Lung (tissue), 12 donors: ENCODE results near the gene TSPAN7. TPM values are rescaled to one million over a fixed set of nuclear protein-coding genes. Genes with fewer than 3 reads are reported as not detected.

Experiments
- ATAC-seq: fragments of 200-7000 bp; cut with Tn5 transposase; one replicate; pipeline ENCODE4 v1.9.1; 2020; ENCODE audit warnings: moderate number of reproducible peaks; ENCODE audit not compliant: insufficient read depth, low FRiP score
- DNase-seq, 3 donors: peaks; one replicate each; pipeline ENCODE4 v3.0.0-alpha.2; 2013 to 2017
- H3K27ac ChIP-seq, 2 donors: one replicate each; pipeline ENCODE4 v1.5.1; 2013; ENCODE audit warnings: mild to moderate bottlenecking in 2 of 2, moderate library complexity in 2 of 2, control low read depth in 1 of 2, inconsistent platforms in 1 of 2, low read depth in 1 of 2, low read length in 1 of 2
- H3K27me3 ChIP-seq, 3 donors: one replicate each; pipeline ENCODE4 v1.5.1; 2013; ENCODE audit warnings: low read length in 2 of 3; ENCODE audit not compliant: control insufficient read depth in 3 of 3, insufficient read depth in 3 of 3
- H3K36me3 ChIP-seq, 4 donors: one replicate each; pipeline ENCODE4 v1.5.1; 2013; ENCODE audit warnings: low read length in 4 of 4, mild to moderate bottlenecking in 1 of 4, moderate library complexity in 1 of 4; ENCODE audit not compliant: control insufficient read depth in 4 of 4, insufficient read depth in 4 of 4
- H3K4me1 ChIP-seq, 5 donors: one replicate each; pipeline ENCODE4 v1.5.1; 2013; ENCODE audit warnings: low read length in 5 of 5, mild to moderate bottlenecking in 2 of 5, moderate library complexity in 1 of 5; ENCODE audit not compliant: control insufficient read depth in 5 of 5, insufficient read depth in 5 of 5
- H3K4me3 ChIP-seq: one replicate; pipeline ENCODE4 v1.5.1; 2013; ENCODE audit warnings: mild to moderate bottlenecking, control low read depth, moderate library complexity
- H3K9ac ChIP-seq, 2 donors: one replicate each; pipeline ENCODE4 v1.5.1; 2013; ENCODE audit warnings: low read length in 2 of 2, control low read depth in 1 of 2; ENCODE audit not compliant: insufficient read depth in 1 of 2
- H3K9me3 ChIP-seq, 4 donors: one replicate each; pipeline ENCODE4 v1.5.1; 2013; ENCODE audit warnings: low read length in 3 of 4, mild to moderate bottlenecking in 1 of 4, moderate library complexity in 1 of 4; ENCODE audit not compliant: control insufficient read depth in 4 of 4, insufficient read depth in 3 of 4
- CTCF ChIP-seq: IDR thresholded peaks from 2 replicates; pipeline ENCODE4 v1.5.1; 2012; ENCODE audit warnings: mild to moderate bottlenecking; ENCODE audit errors: control extremely low read depth, extremely low read depth
- WGBS, 2 donors: extraction: QIAGEN DNeasy Blood & Tissue Kit; methylation state at CpG; one replicate each; pipeline ENCODE4 v1.1.7; 2013; 5-methylcytosine and 5-hydroxymethylcytosine counted together
- polyA plus RNA-seq, 2 donors: library from polyadenylated mRNA; stranded (reverse); fragments of 200-250 nt; gene quantifications; one replicate each; pipeline ENCODE4 v1.2.1, GENCODE V29; 2013
- total RNA-seq, 2 donors: library from RNA; depleted of rRNA in 1 of 2; stranded (reverse); fragments of >200 nt in 1 of 2; gene quantifications; one replicate each; pipeline ENCODE4 v1.2.1, GENCODE V29; 2014 to 2021
- donor health status: control.
- donor health status: control.
- donor health status: Bipolar disorder and iron deficiency.
- donor health status: healthy.
- donor health status: DM: yes; HTN: yes; CAD: no.

TSPAN7 gene
- total and polyA plus RNA-seq, 4 donors: 36.4 to 52.4 (median 40.8) TPM

DNA sequence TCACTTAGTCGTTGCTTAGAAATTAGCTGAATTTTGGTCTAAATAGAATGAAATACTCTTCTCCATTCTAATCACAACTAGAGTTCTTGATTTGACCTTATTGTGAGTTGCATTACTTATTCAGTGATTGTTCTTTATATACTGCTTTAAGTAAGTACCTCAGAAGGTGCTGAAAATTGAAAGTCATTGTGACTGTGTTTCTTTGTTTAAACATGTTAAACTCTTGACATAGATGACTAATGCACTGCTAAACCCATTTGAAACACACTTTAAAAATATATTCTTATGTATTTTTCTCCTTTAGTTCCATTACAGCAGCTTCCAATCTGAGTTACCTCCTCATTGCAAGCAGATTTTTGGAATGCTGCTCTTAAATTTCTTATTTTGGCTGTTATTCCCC, 9.1 kb downstream of the TSPAN7 start:
- Histone ChIP-seq H3K4me1 (no peaks in the 10 kb centered on the region), H3K4me3 (no peak overlapping the region), H3K27me3 (peaks cover 0 to 20% (median 12%) of the 10 kb centered on the region in 3 donors), H3K9ac (no peak overlapping the region), H3K9me3 (peaks cover 0 to 6% (median 0%) of the 10 kb centered on the region in 4 donors), H3K27ac (no peak overlapping the region), H3K36me3 (no peaks in the 10 kb centered on the region)
- 78 to 97% methylated on average over 1 of the region's 1 CpG for WGBS, 2 donors
- ATAC-seq (no peak), DNase-seq (no peak)
- TF ChIP-seq CTCF: no peak

GRCh38 chrX:38571058-38571457, 9.7 kb downstream of the TSPAN7 start:
- Histone ChIP-seq H3K9ac (no peak overlapping the region), H3K9me3 (peaks cover 0 to 6% (median 0%) of the 10 kb centered on the region in 4 donors), H3K4me3 (no peak overlapping the region), H3K27ac (no peak overlapping the region), H3K27me3 (peaks cover 0 to 15% (median 12%) of the 10 kb centered on the region in 3 donors), H3K36me3 (no peaks in the 10 kb centered on the region), H3K4me1 (no peaks in the 10 kb centered on the region)
- no peak for DNase-seq
- TF ChIP-seq CTCF: no peak
- no peak for ATAC-seq

- no peaks in the 10 kb centered on the region for H3K9me3 ChIP-seq
- 77 to 100% methylated on average over 2 of the region's 2 CpGs for WGBS, 2 donors
- H3K27me3 ChIP-seq: peaks cover 0 to 16% (median 15%) of the 10 kb centered on the region in 3 donors
- ATAC-seq: no peak
- no peaks in the 10 kb centered on the region for H3K36me3 ChIP-seq
- no peaks in the 10 kb centered on the region for H3K4me1 ChIP-seq
- H3K9ac ChIP-seq: no peak overlapping the region
- no peak for TF ChIP-seq CTCF
- no peak for DNase-seq
- no peak overlapping the region for H3K4me3 ChIP-seq
- no peak overlapping the region for H3K27ac ChIP-seq
Observed at GRCh38 chrX:38574858-38575257, 13.5 kb downstream of the TSPAN7 start.

DNA sequence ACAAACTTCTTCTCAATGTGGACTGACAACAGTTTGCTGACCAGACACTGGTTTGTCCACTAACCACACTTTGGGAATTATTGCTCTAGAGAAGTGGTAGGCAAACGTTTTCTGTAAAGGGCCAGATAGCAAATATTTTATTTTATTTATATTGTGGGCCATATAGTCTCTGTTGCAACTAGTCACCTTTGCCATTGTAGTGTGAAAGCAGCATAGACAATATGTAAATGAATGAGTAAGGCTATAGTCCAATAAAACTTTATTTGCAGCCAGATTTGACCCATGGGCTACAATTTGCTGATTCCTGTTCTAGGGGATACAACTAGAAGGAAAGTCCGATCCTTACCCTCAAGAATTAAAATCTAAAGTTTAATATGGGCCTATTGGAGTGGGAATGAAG, 14.5 kb downstream of the TSPAN7 start:
- TF ChIP-seq CTCF: no peak
- H3K27me3 ChIP-seq: peaks cover 0 to 16% (median 15%) of the 10 kb centered on the region in 3 donors
- ATAC-seq (no peak), DNase-seq (no peak)
- H3K36me3 ChIP-seq: no peaks in the 10 kb centered on the region
- 51 to 78% methylated on average over 2 of the region's 2 CpGs for WGBS, 2 donors
- H3K9ac ChIP-seq: no peak overlapping the region
- no peak overlapping the region for H3K4me3 ChIP-seq
- H3K4me1 ChIP-seq: no peaks in the 10 kb centered on the region
- no peak overlapping the region for H3K27ac ChIP-seq
- no peaks in the 10 kb centered on the region for H3K9me3 ChIP-seq
